Adrenal gland (tissue), 19 donors: ENCODE results near the gene NDUFA6. TPM values are rescaled to one million over a fixed set of nuclear protein-coding genes. Genes with fewer than 3 reads are reported as not detected.
"Not testable (repeated sequence)": the region's sequence is repeated elsewhere in the genome, so short reads cannot be mapped to it uniquely, and the experiment has no call there.

ENCODE experiments used
- DNase-seq, 7 donors: peaks; one replicate each; pipeline ENCODE4 v3.0.0-alpha.2; 2019 to 2020
- H3K27ac ChIP-seq, 5 donors: fragments of 200-600 bp; sonication (generic) in 4 of 5; 1 replicate in 3 of 5; 2 replicates in 2 of 5; pipeline versions ENCODE4 v1.5.1 to v1.8.0; 2016 to 2020; ENCODE audit warnings: mild to moderate bottlenecking in 1 of 5
- H3K27me3 ChIP-seq: fragments of 200-600 bp; 2 replicates; pipeline ENCODE4 v1.8.0; 2021
- H3K36me3 ChIP-seq, 2 donors: fragments of 200-600 bp; replicated peaks in 1 of 2; 1 replicate in 1 of 2; 2 replicates in 1 of 2; pipeline versions ENCODE4 v1.5.1 to v1.8.0; 2018 to 2022
- H3K4me1 ChIP-seq, 2 donors: fragments of 200-600 bp; replicated peaks in 1 of 2; 1 replicate in 1 of 2; 2 replicates in 1 of 2; pipeline versions ENCODE4 v1.5.1 to v1.8.0; 2018 to 2021
- H3K4me3 ChIP-seq, 4 donors: fragments of 200-600 bp; sonication (generic) in 3 of 4; one replicate each; pipeline ENCODE4 v1.5.1; 2016 to 2018
- H3K9me3 ChIP-seq, 3 donors: fragments of 200-600 bp; sonication (generic) in 1 of 3; replicated peaks in 1 of 3; 1 replicate in 2 of 3; 2 replicates in 1 of 3; pipeline versions ENCODE4 v1.5.1 to v1.8.0; 2016 to 2021
- POLR2A ChIP-seq, 2 donors: fragments of 450-650 bp; IDR thresholded peaks; one replicate each; pipeline ENCODE4 v1.6.1; 2017; ENCODE audit warnings: antibody characterized with exemption in 2 of 2, mild to moderate bottlenecking in 2 of 2, moderate library complexity in 1 of 2
- WGBS, 4 donors: extraction: QIAGEN DNeasy Blood & Tissue Kit in 2 of 4; methylation state at CpG; one replicate each; pipeline versions ENCODE4 v1.1.5 to v1.1.7; 2013 to 2017; 5-methylcytosine and 5-hydroxymethylcytosine counted together
- intact Hi-C, 2 donors: fragments of 100-400 bp; cut with DNase I; formaldehyde crosslinking; loops; one replicate each; pipeline versions ENCODE4 v1.14.1 to v1.15.0; 2022 to 2023
- long read RNA-seq, 10 donors: library from polyadenylated mRNA in 3 of 10; unstranded in 2 of 10; stranded (forward) in 1 of 10; transcript quantifications; one replicate each; pipeline ENCODE4 v2.0.0 and lab custom pipeline, GENCODE V29; 2021 to 2026
- polyA plus RNA-seq, 3 donors: library from polyadenylated mRNA; stranded (reverse); fragments of 200-250 nt in 2 of 3; fragments of 350-450 nt in 1 of 3; fragmentation: Illumina TruSeq in 1 of 3; extraction: RNeasy Lipid Tissue Mini Kit (QIAGEN cat#74804) in 1 of 3; gene quantifications; one replicate each; pipeline ENCODE4 v1.2.3, GENCODE V29; 2013 to 2014
- total RNA-seq, 9 donors: library from RNA; depleted of rRNA in 4 of 9; stranded (reverse); fragments of >200 nt in 4 of 9; fragments of 120-200 nt in 1 of 9; fragmentation: NEBNext Ultra II Directional in 1 of 9; extraction: Animal tissue kit (Norgen Biotek cat#: 25700) in 1 of 9; gene quantifications; one replicate each; pipeline versions ENCODE4 v1.1.0 to v1.2.4, GENCODE V29; 2013 to 2023
- TF ChIP-seq, protein P1 (sequence below), 6 experiments: fragments of 450-650 bp in 4 of 6; fragments of 200-600 bp in 2 of 6; sonication (generic) in 1 of 6; IDR thresholded peaks; 1 replicate in 5 of 6; 2 replicates in 1 of 6; pipeline versions ENCODE4 v1.5.1 to v1.8.0; 2016 to 2021; ENCODE audit warnings: antibody characterized with exemption in 6 of 6, mild to moderate bottlenecking in 2 of 6, moderate library complexity in 1 of 6
- donor health status: healthy with polysubstance abuse.
- donor health status: Bipolar disorder and iron deficiency.
- donor health status: DM: yes; HTN: yes; CAD: no.
- donor health status: DM: no; HTN: no; CAD: no.
- donor health status: DM: no; HTN: no; CAD: no.
- donor health status: DM: yes; HTN: yes; CAD: no.

The NDUFA6 gene
- total RNA-seq = 100 to 1,000 TPM in 2 of 9 donors, 10 to 100 TPM in 7; 57.0 to 178 (median 75.2) TPM
- 100 to 1,000 TPM; 120 to 372 (median 150) TPM for polyA plus RNA-seq
- long read RNA-seq, donor 1, transcript NDUFA6-202 (3 exons, 1,256 nt) = major isoform, 371 of 399 reads
- long read RNA-seq, donor 1, transcript NDUFA6-201 (2 exons, 475 nt) = minor isoform, 11 of 399 reads
- long read RNA-seq, donor 1, partial matches to known transcripts = 5 of 399 reads
- long read RNA-seq, donor 1, other reads (novel, unspliced or antisense) = 12 of 399 reads
- long read RNA-seq, donor 2, transcript NDUFA6-201 (2 exons, 475 nt) = minor isoform, 6 of 146 reads
- long read RNA-seq, donor 2, transcript NDUFA6-202 (3 exons, 1,256 nt) = major isoform, 140 of 146 reads
- long read RNA-seq, donor 2, partial matches to known transcripts = 0 of 146 reads
- long read RNA-seq, donor 2, other reads (novel, unspliced or antisense) = 0 of 146 reads
- long read RNA-seq, donor 3, transcript NDUFA6-201 (2 exons, 475 nt) = minor isoform, 7 of 163 reads
- long read RNA-seq, donor 3, transcript NDUFA6-202 (3 exons, 1,256 nt) = major isoform, 156 of 163 reads
- long read RNA-seq, donor 3, partial matches to known transcripts = 0 of 163 reads
- long read RNA-seq, donor 3, other reads (novel, unspliced or antisense) = 0 of 163 reads
- long read RNA-seq, donor 4, transcript NDUFA6-202 (3 exons, 1,256 nt) = major isoform, 173 of 178 reads
- long read RNA-seq, donor 4, partial matches to known transcripts = 1 of 178 reads
- long read RNA-seq, donor 4, other reads (novel, unspliced or antisense) = 3 of 178 reads
- long read RNA-seq, donor 5, transcript NDUFA6-202 (3 exons, 1,256 nt) = major isoform, 154 of 159 reads
- long read RNA-seq, donor 5, partial matches to known transcripts = 2 of 159 reads
- long read RNA-seq, donor 5, other reads (novel, unspliced or antisense) = 3 of 159 reads
- long read RNA-seq, donor 6, transcript NDUFA6-202 (3 exons, 1,256 nt) = major isoform, 117 of 122 reads
- long read RNA-seq, donor 6, partial matches to known transcripts = 0 of 122 reads
- long read RNA-seq, donor 6, other reads (novel, unspliced or antisense) = 4 of 122 reads
- long read RNA-seq, donor 7, transcript NDUFA6-202 (3 exons, 1,256 nt) = major isoform, 154 of 180 reads
- long read RNA-seq, donor 7, transcript NDUFA6-201 (2 exons, 475 nt) = minor isoform, 11 of 180 reads
- long read RNA-seq, donor 7, partial matches to known transcripts = 15 of 180 reads
- long read RNA-seq, donor 7, other reads (novel, unspliced or antisense) = 0 of 180 reads
- long read RNA-seq, donor 8, transcript NDUFA6-202 (3 exons, 1,256 nt) = major isoform, 211 of 215 reads
- long read RNA-seq, donor 8, partial matches to known transcripts = 0 of 215 reads
- long read RNA-seq, donor 8, other reads (novel, unspliced or antisense) = 0 of 215 reads
- long read RNA-seq, donor 9, transcript NDUFA6-201 (2 exons, 475 nt) = minor isoform, 12 of 137 reads
- long read RNA-seq, donor 9, transcript NDUFA6-202 (3 exons, 1,256 nt) = major isoform, 125 of 137 reads
- long read RNA-seq, donor 9, partial matches to known transcripts = 0 of 137 reads
- long read RNA-seq, donor 9, other reads (novel, unspliced or antisense) = 0 of 137 reads
- long read RNA-seq, donor 10, transcript NDUFA6-201 (2 exons, 475 nt) = minor isoform, 5 of 119 reads
- long read RNA-seq, donor 10, transcript NDUFA6-202 (3 exons, 1,256 nt) = major isoform, 114 of 119 reads
- long read RNA-seq, donor 10, partial matches to known transcripts = 0 of 119 reads
- long read RNA-seq, donor 10, other reads (novel, unspliced or antisense) = 0 of 119 reads

DNA sequence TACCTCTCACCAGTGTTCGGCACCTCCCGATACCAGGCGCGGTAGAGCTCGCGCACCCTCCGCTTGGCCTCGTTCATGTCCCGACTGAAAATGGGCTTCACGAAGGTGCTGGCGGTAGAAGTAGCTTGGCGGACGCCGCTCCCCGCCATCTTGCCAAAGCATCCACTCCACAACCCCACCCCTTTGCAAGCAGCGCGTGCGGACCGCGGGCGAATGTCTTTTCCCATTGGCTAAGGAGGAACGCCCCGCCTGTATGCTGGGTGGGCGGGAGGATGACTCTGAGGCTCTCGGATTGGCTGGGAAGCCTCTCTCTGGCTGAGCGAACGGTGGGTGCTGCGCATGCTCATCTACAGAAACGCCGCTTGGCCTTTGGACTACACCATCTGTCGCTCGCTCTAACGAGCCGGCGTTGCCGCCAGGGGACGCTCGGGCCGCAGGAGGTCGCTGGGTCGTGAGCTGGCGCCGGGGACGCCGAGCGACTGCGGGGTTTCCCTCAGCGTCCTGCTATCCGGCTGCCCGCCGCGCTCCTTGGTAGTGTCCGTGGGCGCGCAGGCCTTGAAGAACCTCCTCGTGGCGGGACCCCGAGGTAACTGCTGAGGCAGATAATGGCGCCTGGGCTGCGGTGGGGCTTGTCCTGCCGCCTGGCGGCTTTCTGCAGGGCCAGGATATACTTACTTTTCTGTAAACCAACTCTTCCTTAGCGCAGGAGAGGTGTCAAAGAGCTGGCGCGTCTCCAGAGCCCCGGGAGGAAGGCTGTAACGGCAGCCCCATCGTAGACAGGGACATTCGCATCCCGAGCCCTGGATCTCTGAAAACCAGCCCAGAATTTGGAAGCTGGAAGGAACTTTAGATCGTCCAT is at the start of gene NDUFA6:
TSS of gene NDUFA6 (minus strand) at position 177 of the 859 bp plus-strand sequence. CDS start at position 149, 28 bp downstream.
- Histone ChIP-seq H3K36me3 (peaks cover 0 to 16% of the 10 kb centered on the region in 2 donors), H3K4me1 (peaks cover 13 to 42% of the 10 kb centered on the region in 2 donors), H3K27me3 (no peaks in the 10 kb centered on the region), H3K27ac (peak within 1 kb of the TSS; percentile 91 to 99 (median 97)), H3K4me3 (peak within 1 kb of the TSS; percentile 34 to 94 (median 68)), H3K9me3 (no peaks in the 10 kb centered on the region)
- DNase-seq = peak; percentile 98 to 100 (median 99)
- 0% methylated on average over 3 to 71 of the region's 71 CpGs for WGBS, 4 donors
- peak; percentile 82 to 98 for TF ChIP-seq POLR2A (IDR thresholded peaks at IDR 0.05)
- TF ChIP-seq, protein P1, sequence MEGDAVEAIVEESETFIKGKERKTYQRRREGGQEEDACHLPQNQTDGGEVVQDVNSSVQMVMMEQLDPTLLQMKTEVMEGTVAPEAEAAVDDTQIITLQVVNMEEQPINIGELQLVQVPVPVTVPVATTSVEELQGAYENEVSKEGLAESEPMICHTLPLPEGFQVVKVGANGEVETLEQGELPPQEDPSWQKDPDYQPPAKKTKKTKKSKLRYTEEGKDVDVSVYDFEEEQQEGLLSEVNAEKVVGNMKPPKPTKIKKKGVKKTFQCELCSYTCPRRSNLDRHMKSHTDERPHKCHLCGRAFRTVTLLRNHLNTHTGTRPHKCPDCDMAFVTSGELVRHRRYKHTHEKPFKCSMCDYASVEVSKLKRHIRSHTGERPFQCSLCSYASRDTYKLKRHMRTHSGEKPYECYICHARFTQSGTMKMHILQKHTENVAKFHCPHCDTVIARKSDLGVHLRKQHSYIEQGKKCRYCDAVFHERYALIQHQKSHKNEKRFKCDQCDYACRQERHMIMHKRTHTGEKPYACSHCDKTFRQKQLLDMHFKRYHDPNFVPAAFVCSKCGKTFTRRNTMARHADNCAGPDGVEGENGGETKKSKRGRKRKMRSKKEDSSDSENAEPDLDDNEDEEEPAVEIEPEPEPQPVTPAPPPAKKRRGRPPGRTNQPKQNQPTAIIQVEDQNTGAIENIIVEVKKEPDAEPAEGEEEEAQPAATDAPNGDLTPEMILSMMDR (IDR thresholded peaks at IDR 0.05) = peak; percentile 64 to 98 (median 94)
- intact Hi-C loops = loop anchor here in 1 of 2 donors (2.0 kb wide), 1 partner anchor 346 kb away; no protein-coding TSS in a partner anchor

DNA sequence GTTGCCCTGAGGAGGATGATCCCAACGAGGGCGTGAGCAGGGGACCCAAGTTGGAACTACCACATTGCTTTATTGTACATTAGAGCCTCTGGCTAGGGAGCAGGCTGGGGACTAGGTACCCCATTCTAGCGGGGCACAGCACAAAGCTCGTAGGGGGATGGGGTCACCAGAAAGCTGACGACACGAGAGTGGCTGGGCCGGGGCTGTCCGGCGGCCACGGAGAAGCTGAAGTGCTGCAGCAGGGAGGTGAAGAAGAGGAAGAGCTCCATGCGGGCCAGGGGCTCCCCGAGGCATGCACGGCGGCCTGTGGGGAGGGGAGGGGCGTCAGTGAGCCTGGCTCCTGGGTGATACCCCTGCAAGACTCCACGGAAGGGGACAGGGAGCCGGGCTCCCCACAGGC is 49.6 kb upstream of the NDUFA6 start:
- H3K4me3 ChIP-seq, H3K36me3 ChIP-seq, H3K27ac ChIP-seq, DNase-seq, intact Hi-C loops, H3K9me3 ChIP-seq, H3K27me3 ChIP-seq, H3K4me1 ChIP-seq: not testable (repeated sequence)
- 87 to 96% (median 92%) methylated on average over 9 to 12 of the region's 17 CpGs for WGBS, 4 donors

DNA sequence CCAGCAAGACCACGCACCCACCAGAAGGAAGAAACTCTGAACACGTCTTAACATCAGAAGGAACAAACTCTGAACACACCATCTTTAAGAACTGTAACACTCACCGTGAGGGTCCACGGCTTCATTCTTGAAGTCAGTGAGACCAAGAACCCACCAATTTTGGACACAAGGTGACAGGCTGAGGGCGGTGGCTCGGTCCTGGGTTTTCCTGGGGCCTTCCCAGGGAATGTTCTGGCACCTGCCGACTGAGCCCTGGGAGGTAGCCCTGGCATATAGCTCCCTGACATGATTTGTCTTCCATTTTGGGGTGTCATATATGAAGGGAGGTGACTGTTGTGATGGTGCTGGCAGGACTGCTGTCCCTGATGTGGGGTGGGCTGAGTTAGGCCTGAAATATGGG is 48.9 kb upstream of the NDUFA6 start:
- H3K9me3 ChIP-seq, H3K4me1 ChIP-seq, H3K4me3 ChIP-seq, DNase-seq, H3K27ac ChIP-seq, H3K27me3 ChIP-seq, intact Hi-C loops, H3K36me3 ChIP-seq: not testable (repeated sequence)
- 84 to 91% (median 89%) methylated on average over 7 of the region's 7 CpGs for WGBS, 4 donors

DNA sequence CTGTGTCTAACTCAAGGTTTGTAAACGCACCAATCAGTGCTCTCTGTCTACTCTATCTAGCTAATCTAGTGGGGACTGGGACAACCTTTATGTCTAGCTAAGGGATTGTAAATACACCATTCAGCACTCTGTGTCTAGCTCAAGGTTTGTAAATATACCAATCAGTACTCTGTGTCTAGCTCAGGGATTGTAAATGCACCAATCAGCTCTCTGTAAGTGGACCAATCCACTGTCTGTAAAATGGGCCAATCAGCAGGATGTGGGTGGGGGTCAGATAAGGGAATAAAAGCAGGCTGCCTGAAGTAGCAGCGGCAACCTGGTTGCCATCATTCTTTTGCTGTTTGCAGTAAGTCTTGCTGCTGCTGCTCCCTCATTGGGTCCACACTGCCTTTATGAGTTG is 48.4 kb upstream of the NDUFA6 start:
- no peaks in the 10 kb centered on the region for H3K36me3 ChIP-seq
- H3K4me1 ChIP-seq = no peaks in the 10 kb centered on the region
- intact Hi-C loops = no loop called here
- 84 to 100% (median 96%) methylated on average over 2 of the region's 2 CpGs for WGBS, 4 donors
- DNase-seq = no peak
- TF ChIP-seq, protein P1 (IDR thresholded peaks at IDR 0.05) = no peak
- no peak for TF ChIP-seq POLR2A (IDR thresholded peaks at IDR 0.05)
- no peak overlapping the region for H3K4me3 ChIP-seq
- no peaks in the 10 kb centered on the region for H3K27me3 ChIP-seq
- no peak overlapping the region for H3K27ac ChIP-seq
- H3K9me3 ChIP-seq = no peaks in the 10 kb centered on the region
